ENCODE results near the gene C8A. TPM values are rescaled to one million over a fixed set of nuclear protein-coding genes. Genes with fewer than 3 reads are reported as not detected.

The C8A gene
- polyA plus RNA-seq, 1 experiment, result not detected

GRCh38 chr1:56890229-56890628, 35.6 kb downstream of the C8A start:
- Histone ChIP-seq H3K36me3 (ENCODE audit: control insufficient read depth, insufficient read depth, low read length) (no peaks in the 10 kb centered on the region), H3K4me3 (ENCODE audit: low read depth, low read length) (no peak overlapping the region), H3K27me3 (ENCODE audit: control insufficient read depth, insufficient read depth, low read length) (no peaks in the 10 kb centered on the region)
- POLR2A ChIA-PET, result no interaction called here
- no peak for DNase-seq (ENCODE audit: low read depth)
- TF ChIP-seq CTCF (IDR thresholded peaks at IDR 0.05; ENCODE audit: insufficient read depth, low read depth, low read length), result no peak
- CTCF ChIA-PET, result interaction anchor here (1.4 kb wide), 1 partner anchor 12 kb away, joined by 5 read pairs; no protein-coding TSS in a partner anchor

- CTCF ChIA-PET, result no interaction called here
These were observed 39.4 kb downstream of the C8A start for GRCh38 chr1:56894014-56894413.

GRCh38 chr1:56897150-56898004, 42.8 kb downstream of the C8A start:
- Histone ChIP-seq H3K4me3 (ENCODE audit: low read depth, low read length) (no peak overlapping the region), H3K36me3 (ENCODE audit: control insufficient read depth, insufficient read depth, low read length) (no peaks in the 10 kb centered on the region), H3K27me3 (ENCODE audit: control insufficient read depth, insufficient read depth, low read length) (no peaks in the 10 kb centered on the region)
- no peak for TF ChIP-seq CTCF (IDR thresholded peaks at IDR 0.05; ENCODE audit: insufficient read depth, low read depth, low read length)
- ChIA-PET CTCF (no interaction called here), POLR2A (no interaction called here)
- no peak for DNase-seq (ENCODE audit: low read depth)

More at GRCh38 chr1:56894014-56894413, 39.4 kb downstream of the C8A start:
- TF ChIP-seq CTCF (IDR thresholded peaks at IDR 0.05; ENCODE audit: insufficient read depth, low read depth, low read length), result no peak
- DNase-seq (ENCODE audit: low read depth), result no peak
- H3K27me3 ChIP-seq (ENCODE audit: control insufficient read depth, insufficient read depth, low read length), result no peaks in the 10 kb centered on the region
- POLR2A ChIA-PET, result no interaction called here
- H3K4me3 ChIP-seq (ENCODE audit: low read depth, low read length), result no peak overlapping the region
- no peaks in the 10 kb centered on the region for H3K36me3 ChIP-seq (ENCODE audit: control insufficient read depth, insufficient read depth, low read length)

DNA sequence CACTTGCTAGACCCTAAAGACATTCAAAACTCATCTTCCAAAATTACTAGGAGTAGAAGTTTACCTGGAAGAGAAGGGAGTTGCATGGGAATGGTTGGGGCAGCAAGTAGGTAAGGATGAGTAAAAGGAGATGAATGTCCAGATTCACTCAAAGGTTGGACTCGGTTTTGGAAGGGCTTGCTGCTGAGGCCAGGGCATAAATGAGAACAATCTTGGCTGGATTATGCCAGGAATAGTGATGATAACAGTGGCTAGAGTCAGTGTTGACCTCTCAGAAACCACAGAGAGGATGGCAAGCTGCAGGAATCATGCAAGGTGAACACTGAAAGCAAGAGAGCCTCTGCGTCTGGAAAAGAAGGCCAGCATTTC, 43.4 kb downstream of the C8A start:
- no peak for DNase-seq (ENCODE audit: low read depth)
- H3K36me3 ChIP-seq (ENCODE audit: control insufficient read depth, insufficient read depth, low read length), result no peaks in the 10 kb centered on the region
- no peak overlapping the region for H3K4me3 ChIP-seq (ENCODE audit: low read depth, low read length)
- H3K27me3 ChIP-seq (ENCODE audit: control insufficient read depth, insufficient read depth, low read length), result no peaks in the 10 kb centered on the region
- ChIA-PET POLR2A (no interaction called here), CTCF (no interaction called here)
- TF ChIP-seq CTCF (IDR thresholded peaks at IDR 0.05; ENCODE audit: insufficient read depth, low read depth, low read length), result no peak

DNA sequence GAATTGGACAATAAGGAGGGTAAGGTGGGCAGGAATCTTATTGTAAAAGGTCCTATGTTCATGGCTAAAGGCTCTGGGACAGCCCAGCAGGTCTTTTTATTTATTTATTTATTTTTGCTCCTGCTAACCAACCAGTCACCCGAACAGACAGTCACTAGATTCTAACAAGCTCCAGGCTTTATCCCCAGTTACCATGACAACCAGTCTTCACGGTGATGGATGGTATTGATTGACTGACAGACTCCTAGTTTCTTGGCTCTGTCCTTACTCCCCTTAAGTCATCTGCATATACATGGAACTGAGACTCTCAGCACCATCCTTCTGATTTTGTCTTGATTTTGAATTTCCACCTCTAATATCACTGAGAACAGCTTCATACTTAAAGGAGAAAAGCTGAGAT, 44.3 kb downstream of the C8A start:
- H3K36me3 ChIP-seq (ENCODE audit: control insufficient read depth, insufficient read depth, low read length), result no peaks in the 10 kb centered on the region
- TF ChIP-seq CTCF (IDR thresholded peaks at IDR 0.05; ENCODE audit: insufficient read depth, low read depth, low read length), result no peak
- POLR2A ChIA-PET, result no interaction called here
- no peaks in the 10 kb centered on the region for H3K27me3 ChIP-seq (ENCODE audit: control insufficient read depth, insufficient read depth, low read length)
- no peak overlapping the region for H3K4me3 ChIP-seq (ENCODE audit: low read depth, low read length)
- CTCF ChIA-PET, result no interaction called here
- no peak for DNase-seq (ENCODE audit: low read depth)

Measured in BJ (cell line).